ENCODE measurements around the gene CMIP.

CMIP gene

DNA sequence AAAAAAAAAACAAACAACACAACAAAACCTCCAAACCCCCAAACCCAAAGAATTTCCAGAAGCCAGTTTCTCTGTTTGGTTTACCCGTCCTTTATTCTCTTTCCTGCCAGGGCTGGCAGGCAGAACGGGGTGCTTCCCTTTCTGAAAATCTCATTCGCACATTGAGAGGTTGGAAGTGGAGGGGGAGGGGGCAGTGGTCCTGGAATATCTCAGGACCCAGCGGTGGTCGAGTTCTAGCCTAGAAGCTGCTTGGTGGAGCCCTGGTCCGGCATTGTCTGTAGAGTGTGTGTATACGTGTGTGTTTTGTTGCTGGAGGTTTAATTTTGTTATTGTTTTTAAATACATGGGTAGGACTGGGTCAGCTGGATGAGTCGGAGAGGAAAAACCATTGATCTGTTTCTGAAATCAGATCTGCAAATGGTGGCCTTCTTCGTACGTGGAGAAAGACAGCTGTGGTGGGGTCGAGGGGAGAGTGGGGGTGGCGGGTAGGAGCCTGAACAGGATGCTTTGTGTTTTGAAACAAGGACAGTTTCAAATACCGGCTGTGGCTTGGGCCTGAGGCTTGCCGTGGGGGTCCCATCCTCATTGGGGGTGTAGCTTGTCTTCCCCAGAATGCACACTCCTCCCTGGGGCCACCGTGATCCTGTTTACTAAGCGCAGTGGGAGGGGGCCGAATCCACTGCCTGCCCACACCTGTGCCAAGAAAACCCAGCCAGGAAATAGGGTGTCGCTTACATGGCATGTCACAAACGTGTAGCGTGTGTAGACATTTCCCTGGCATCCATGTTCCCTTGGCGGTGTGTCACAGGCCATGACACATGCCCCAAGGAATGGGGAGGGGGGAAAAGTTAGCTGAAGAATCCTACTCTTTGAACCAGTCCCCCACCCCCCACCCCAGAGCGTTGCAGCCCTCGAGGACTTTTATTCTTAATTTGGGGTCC lies 1.6 kb downstream of the CMIP start:
- in situ Hi-C loops (cut with HindIII; ENCODE audit: low sequenced_read_pairs), result no loop called here

DNA sequence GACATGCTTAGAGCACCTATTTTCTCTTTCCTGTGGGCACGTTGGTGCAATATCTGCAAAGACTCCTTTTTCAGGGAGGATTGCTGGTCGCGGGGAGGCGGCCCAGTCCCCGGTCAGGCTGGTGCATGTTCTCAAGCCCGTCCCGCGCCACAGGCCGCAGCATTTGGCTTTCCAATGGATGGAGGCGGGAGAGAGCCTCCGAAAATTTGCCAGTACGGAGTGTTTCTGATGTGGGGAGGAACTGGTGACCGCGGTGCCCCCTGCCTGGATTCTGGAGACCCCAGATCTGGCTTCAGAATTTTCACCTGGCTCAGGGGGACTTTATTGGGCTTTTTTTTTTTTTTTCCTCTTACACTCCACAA lies 2.3 kb downstream of the CMIP start:
- in situ Hi-C loops (cut with HindIII; ENCODE audit: low sequenced_read_pairs), result no loop called here

DNA sequence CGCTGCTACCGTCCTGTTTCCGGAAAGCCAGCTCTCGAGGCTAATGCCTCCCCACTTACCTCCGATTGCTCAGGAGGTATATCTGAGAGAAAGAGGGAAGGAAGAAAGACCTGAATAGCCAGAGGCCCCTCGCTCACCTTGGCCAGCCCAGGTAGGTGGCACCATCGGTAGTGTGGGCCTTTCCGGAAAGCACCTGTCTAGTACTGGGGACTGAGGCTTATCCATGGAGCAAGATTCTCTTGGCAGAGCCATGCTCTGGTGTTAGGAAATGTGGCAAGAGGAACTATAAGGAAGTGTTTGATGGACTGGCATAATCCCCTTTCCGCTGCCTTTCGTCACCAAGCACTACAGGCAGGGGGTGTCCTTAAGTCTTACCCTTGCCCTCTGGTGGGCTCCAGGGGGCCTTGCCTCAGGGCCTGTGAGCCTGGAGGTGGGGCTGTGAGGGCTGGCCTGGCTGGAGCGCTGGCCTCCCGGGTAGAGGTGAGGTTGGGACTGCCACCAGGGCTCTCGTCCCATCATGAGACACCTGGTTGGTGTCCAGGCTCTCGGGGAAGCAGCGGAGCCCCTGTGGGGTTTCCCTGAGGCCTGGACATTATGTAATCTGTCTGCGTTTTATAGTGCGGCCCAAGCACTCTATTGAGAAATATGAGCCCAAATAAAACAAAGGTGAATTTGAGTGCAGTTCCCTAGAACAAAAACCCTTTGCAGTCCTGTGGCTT lies 2.9 kb downstream of the CMIP start:
- in situ Hi-C loops (cut with HindIII; ENCODE audit: low sequenced_read_pairs), result no loop called here

DNA sequence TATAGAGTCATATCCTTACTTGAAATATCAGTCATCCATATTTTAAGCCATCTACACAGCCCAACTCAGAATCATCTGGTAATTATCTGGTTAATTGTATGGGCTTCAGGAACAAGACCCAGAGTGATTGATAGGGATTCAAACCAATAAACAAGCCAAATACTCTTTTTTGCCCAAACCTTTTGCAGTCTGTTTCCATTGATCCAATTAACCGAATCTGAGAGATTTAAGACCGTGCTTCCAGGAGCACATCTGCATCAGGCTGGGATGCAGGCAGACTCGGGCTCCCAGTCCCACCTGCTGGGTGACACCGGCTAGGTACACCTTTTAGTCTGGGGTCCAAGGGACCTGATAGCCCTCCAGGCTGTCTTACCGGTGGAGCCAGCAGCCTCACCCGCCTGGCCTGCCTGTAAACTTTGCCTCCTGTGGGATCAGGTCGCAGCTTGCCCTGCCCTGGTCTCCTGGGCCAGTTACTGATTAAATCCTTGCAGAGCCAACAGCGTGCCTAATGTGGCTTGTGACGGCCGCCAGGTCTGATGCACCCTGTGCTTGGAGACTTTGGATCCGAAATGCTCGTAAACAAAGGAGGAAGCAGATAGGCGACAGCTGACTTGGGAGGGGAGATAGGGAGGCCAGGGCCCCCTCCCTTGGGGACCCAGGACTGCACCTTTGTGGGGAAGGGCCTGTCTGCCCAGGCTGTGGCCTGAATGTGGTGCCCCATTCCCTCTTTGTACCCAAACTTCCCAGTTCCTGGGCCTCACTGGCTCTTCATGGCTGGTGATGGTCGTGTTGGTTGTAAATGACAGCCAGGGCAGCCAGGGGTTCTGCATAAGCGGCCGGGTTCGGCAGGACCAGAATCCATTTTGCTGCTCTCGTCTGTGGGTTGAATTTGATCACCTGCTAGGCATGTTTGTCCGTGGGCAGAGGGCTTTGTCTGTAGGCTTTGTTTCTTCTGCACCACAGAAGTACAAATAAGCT lies 3.8 kb downstream of the CMIP start:
- in situ Hi-C loops (cut with HindIII; ENCODE audit: low sequenced_read_pairs), result no loop called here

DNA sequence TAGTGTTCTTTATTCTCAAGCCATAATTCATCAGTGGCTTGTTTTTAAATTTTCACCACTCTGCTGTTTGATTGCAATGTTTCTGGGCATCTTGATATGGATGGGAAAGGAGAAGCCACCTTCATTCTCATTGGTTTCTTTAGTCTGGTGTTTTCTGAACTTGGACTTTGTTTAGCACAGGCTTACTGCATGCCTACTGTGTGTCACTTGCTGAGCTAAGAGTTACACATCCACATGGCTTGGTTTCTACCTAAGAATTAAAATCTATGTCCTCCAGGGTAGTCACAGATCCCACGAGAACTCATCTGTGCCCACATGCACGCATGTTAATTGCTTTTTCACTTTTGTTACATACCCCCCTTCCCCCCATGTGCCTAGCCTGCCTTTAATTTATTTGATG lies 4.6 kb downstream of the CMIP start:
- in situ Hi-C loops (cut with HindIII; ENCODE audit: low sequenced_read_pairs), result no loop called here

DNA sequence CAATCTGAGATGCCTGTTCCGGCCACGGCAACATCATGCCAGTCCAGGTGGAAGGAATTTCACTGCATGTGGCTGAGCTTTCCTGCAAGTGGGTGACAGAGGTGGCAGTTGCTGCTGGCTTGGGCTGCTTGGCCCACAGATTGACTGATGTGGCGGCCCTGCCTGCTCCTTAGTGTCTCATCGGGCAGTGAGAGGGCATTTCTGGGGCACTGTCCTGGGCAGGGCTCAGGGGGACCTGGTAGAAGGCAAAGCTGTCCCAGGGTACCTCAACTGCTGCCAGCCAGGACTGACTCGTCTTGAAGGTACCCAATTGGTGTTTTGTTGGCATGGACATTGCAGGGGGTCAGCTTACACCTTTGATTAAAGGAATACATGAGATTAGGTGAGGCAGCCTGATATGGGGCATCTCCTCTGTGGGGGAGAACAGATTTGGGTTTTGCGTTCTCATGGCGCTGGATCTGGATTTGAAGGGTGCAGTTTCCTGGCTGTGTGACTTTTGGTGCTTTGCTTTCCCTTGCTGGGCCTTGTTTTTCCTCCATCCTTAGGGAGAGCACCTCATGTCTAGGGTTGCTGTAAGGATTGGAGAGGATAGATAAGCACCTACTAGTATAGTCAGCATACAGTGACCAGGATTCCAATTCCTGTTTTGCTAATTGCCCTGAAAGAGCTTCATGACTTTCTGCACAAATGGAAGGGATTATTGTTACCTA lies 5.4 kb downstream of the CMIP start:
- in situ Hi-C loops (cut with HindIII; ENCODE audit: low sequenced_read_pairs), result loop anchor here (5.0 kb wide), 1 partner anchor 77 kb away; no protein-coding TSS in a partner anchor

DNA sequence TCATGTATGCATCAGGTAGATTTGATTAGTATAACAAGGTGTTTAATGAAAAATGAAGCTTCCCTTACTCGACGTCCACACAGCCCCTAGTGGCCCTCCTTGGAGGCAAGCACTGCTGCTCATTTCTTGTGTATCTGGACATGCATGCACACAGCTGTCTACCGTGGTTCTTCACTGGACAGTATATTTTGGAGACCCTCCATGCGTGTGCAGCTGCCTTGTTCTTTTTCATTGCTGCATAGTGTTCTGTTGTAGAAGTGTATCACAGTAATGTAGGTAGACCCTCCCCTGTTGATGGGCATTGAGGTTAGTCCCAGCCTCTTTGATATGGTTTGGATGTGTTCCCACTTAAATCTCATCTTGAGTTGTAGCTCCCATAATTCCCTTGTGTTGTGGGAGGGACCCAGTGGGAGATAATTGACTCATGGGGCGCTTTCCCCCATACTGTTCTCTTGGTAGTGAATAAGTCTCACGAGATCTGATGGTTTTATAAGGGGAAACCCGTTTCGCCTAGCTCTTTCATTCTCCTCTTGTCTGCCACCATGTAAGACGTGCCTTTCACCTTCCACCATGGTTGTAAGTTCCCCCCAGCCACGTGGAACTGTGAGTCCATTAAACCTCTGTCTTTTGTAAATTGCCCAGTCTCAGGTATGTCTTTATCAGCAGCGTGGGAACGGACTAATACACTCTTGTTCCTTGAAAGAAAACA lies 6.3 kb downstream of the CMIP start:
- in situ Hi-C loops (cut with HindIII; ENCODE audit: low sequenced_read_pairs), result loop anchor here (5.0 kb wide), 1 partner anchor 76 kb away; no protein-coding TSS in a partner anchor

DNA sequence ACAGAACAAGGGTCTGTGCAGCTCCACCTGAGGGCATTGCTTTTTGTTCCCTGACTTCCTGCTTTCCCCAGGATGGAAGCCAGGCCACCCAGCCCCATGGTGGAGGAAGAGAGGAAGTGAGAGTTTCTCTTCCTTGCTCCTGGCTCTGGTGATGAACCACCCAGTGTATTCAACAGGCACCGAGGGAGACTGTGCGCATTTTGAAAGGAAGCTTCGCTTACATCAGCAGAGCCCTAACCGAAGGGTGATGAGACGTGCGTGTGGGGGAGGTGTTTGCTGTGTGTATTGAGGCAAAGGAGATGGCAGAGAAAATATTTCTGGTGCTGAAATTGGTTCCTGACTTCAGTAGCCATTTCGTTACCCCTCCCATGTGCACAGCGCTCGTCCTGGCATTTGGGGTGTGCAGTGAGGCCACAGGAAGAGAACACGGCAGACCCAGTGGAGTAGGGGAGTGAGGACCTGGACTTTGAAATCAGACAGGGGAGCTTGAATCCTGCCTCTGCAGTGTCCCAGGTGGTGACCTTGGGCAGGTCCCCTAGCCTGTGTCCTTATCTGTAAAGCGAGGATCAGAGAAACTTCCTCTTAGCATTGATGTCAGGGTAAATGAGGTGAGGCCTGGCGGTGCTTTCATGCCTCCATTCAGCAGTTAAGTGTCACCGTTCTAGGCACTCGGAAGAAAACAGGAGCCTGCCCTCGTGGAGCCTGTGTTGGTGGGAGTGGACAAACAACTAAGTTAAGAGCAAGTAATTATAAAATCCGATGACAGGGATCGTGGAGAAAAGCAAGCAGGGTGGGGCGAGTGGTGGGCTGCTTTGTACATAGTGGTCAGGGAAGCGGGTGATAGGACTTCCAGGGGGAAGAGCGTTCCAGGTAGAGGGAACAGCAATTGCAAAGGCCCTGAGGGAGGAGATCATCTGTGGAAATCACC lies 7.4 kb downstream of the CMIP start:
- in situ Hi-C loops (cut with HindIII; ENCODE audit: low sequenced_read_pairs), result loop anchor here (5.0 kb wide), 1 partner anchor 75 kb away; no protein-coding TSS in a partner anchor

DNA sequence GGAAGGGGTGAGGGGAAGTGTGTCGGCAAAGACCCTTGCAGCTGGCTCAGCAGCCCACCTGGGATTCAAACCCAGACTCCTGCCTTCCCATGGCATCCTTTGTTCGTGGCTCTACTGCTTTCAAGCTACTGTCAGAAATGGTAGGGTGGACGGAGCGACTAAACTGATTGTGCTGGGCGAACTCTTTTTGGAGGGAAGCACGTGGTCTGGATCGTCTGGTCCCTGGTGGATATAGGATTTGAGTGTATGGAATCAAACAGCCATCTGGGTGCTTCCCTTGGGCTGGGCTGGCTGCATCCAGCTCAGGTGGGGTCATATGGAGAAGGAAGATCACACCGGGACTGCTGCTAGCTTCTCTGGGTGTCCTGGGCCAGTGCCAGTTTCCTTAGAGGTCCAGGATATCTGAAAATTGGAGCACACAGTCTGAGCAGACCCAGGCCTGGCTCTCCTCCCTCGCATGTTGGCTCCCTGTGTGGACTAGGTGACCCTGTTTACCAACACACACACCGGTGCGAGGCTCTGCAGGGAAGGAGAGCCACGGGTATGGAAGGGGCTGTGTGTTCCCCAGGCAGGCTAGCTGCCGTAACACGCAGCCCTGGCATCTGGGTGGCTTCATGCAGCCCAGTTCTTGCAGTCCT lies 8.6 kb downstream of the CMIP start:
- in situ Hi-C loops (cut with HindIII; ENCODE audit: low sequenced_read_pairs), result loop anchor here (5.0 kb wide), 1 partner anchor 74 kb away; no protein-coding TSS in a partner anchor

DNA sequence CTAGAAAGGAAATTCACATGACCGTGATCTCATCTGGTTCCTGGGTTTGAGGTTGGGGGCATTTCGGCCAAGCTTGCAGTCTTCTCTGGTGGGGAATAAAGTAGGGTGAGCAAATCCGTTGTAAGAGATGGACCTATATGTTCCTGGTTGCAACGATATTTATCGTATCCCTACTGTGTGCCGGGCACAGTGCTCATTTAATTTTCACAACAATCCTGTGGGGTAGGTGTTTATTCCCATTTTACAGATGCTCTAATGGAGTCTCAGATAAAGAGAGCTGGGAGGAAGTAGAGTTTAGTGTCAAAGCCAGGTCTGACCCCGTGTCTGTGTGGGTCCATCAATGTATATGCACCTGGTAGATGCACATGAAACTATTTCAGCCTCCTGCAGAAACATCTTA lies 9.4 kb downstream of the CMIP start:
- in situ Hi-C loops (cut with HindIII; ENCODE audit: low sequenced_read_pairs), result loop anchor here (5.0 kb wide), 1 partner anchor 73 kb away; no protein-coding TSS in a partner anchor

DNA sequence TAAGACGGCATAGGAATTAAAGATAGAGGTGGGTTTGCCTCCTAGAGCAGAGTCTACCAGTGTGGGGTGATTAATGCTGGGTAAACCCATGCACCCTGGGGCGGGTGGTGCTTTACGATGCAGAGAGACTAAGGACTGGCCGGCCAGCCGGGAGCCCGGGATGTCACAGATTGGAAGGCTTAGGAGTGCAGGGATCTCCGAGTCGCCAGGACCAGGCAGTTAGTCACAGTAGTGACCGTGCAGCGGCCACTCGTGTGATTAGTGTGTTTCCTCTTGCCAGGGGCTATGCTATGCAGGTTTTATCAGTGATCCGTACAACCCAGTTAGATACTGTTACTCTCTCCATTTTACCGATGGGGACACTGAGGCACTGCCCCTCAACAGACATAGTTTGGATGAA lies 10.4 kb downstream of the CMIP start:
- in situ Hi-C loops (cut with HindIII; ENCODE audit: low sequenced_read_pairs), result no loop called here

DNA sequence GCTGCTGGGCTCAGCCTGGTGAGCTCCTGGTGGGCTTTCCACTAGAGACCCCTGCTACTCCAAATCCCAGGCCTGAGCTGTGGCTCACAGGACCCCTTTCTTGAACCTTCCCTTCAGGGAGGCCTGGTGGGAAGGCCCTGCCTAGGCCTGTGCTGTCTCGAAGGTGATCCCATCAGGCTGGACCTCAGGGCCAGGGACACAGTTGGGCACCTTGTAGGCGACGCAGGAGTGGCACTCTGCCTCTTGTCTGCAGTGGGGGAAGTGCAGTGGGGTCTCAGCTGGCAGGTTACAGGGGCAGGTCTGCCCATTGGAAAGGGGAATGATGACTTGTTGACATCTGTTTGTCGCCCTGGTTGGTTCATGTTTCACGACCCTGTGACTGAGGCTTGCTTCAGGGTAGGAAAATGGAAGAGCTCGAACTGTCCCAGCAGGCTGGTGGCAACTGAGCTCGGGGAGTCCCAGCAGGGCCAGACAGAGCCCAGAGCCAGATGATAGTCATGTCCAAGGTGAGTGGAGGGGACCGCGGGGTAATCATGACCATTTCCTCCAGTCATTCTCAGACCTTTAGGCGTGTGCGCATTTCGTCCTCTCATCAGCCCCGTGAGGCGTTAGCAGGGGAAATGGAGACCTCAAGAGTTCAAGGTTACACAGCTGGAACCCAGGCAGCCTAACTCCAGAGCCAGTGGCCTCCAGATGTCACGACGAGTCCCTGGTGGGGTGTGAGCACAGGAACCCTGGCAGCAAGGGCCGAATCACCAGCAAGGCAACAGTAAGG lies 11.3 kb downstream of the CMIP start:
- in situ Hi-C loops (cut with HindIII; ENCODE audit: low sequenced_read_pairs), result no loop called here

DNA sequence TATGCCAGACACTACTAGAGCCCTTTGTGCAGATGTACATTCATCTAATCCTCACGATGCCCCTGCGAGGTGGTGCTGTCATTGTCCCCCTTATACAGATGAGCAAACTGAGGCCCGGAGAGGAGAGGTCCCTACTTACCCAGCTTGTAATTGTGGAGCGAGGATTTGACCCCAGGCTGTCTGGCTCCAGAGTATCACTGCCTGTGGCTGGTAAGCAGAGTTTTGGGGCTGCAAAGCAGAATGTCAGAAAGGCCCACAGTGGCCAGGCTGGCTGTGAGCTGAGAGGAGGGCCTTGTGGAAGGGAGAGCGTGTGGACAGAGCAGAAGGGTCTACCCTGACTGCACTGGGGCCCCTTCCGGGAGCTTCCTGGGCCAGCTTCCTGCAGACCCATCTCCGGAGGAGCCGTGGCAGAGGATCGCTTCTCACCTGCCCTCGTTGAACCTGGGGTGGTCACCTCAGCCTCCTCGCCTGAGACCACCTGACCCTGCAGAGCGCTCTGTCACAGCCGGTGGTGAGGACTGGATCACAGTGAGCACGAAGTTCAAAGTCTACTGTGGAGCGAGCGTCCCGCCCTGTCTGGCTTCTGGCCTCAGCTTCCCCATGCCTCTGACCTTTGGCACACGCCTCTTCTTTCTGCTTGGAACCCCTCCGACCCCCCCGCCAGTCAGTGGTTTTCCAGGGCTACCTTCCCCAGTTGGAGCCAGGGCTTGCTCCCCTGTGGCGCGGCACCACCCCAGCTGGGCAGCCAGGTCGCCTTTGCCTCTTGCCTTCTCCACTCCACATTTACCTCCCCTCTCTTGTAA lies 12.1 kb downstream of the CMIP start:
- in situ Hi-C loops (cut with HindIII; ENCODE audit: low sequenced_read_pairs), result no loop called here

DNA sequence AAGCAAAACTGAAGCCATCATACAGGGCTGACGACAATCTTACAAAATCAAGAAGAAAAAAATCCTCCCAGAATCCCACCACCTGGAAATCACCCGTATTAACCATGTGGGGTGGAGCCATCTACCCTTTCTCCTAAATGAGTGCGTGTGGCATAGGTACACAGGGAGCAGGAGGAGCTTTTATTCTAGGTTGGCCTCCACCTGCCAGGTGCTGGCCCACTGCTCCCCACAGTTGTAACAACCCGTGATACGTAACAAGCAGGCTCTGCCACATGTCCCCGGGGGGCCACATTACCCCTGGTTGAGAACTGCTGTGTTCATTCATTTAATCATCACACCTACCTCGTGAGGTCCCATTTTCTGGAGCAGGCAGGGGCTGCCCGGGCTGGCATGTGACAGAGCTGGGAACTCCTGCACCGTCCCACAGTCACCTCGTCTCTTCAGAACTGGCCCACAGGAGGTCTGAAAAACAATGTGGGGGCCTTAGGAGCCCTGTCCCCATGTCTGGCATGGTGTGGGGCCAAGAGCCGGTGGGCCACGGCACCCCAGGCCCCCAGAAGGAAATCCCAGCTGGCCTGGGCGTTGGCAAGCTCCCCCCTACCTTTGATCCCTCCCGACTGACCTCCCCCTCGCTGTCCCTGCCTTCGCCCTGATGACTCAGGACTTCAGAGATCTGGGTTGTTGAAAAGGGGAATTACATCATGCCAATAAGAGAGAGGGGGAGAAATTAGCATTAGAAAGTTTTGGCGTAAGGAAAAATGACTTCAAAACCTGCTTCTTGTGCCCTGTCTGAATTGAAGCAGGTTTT lies 12.9 kb downstream of the CMIP start:
- in situ Hi-C loops (cut with HindIII; ENCODE audit: low sequenced_read_pairs), result no loop called here

DNA sequence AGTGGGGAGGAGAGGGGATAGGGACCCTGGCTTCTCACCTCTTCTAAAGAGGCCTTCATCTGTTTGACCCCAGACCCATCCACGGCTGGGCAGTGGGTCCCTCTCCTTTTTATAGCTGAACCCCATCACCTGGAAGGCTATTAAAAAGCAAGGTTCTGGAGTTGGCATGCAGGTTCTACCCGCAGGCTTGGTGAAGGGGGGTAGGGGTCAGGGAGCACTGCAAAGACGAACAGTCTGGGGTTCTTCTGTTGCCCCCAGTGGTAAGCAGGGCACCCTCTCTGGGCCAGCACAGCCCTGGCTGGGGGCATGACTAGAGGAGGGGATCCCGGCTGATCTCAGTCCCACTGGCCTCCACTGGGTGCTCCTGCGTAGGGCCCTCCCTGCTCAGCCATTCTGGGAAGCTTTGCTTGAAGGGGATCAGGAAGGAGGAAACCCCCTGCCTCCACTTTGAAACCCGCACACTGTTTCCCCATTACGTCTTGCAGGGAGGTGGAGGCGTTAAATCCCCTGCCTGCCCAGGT lies 13.6 kb downstream of the CMIP start:
- in situ Hi-C loops (cut with HindIII; ENCODE audit: low sequenced_read_pairs), result no loop called here
